HEK293T (cell line): Measurements from ENCODE around the gene CDH13.

Experiments used
- BHLHE40 ChIP-seq: fragments of 450-650 bp; IDR thresholded peaks from 2 replicates; pipeline ENCODE4 v1.6.1; 2016; ENCODE audit warnings: mild to moderate bottlenecking, moderate library complexity, borderline replicate concordance
- ELF4 ChIP-seq: fragments of 450-650 bp; IDR thresholded peaks from 2 replicates; pipeline ENCODE4 v1.6.1; 2017; ENCODE audit warnings: antibody characterized with exemption
- FOXA1 ChIP-seq: fragments of 450-650 bp; IDR thresholded peaks from 2 replicates; pipeline ENCODE4 v1.6.1; 2016; ENCODE audit warnings: mild to moderate bottlenecking
- FOXM1 ChIP-seq: fragments of 450-650 bp; IDR thresholded peaks from 2 replicates; pipeline ENCODE4 v1.6.1; 2017; ENCODE audit warnings: mild to moderate bottlenecking, borderline replicate concordance
- SUZ12 ChIP-seq: fragments of 450-650 bp; IDR thresholded peaks from 2 replicates; pipeline ENCODE4 v1.6.1; 2016; ENCODE audit warnings: mild to moderate bottlenecking
- TARDBP ChIP-seq: fragments of 450-650 bp; IDR thresholded peaks from 2 replicates; pipeline ENCODE4 v1.6.1; 2016
- ZNF384 ChIP-seq: fragments of 450-650 bp; IDR thresholded peaks from 2 replicates; pipeline ENCODE4 v1.6.1; 2016

DNA sequence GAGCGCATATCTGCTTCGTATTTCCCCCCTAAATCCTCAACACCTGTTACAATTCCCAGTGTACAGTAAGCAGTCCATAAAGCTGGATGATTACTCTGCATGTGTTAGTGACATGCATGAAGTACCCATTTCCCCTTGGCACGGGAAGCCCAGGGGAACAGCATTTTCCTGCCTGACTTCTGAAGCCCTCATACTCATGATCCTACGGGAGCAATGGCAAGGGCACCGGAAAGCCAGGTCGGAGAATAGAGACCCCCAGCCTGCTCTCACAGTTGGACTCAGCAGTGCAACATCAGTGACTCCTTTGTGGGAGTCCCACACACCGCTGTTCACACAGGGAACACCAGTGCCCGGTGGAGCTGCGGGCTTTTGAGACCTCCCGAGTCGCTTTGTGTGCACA lies 336.9 kb downstream of the CDH13 start:
- no peak for TF ChIP-seq FOXM1
- TF ChIP-seq ELF4: no peak
- no peak for TF ChIP-seq FOXA1
- no peak for TF ChIP-seq TARDBP
- no peak for TF ChIP-seq SUZ12
- no peak for TF ChIP-seq ZNF384
- TF ChIP-seq BHLHE40: no peak
